Fibroblast of skin of right biceps (primary cell): Measurements from ENCODE around the gene NAV2.

Experiments used
- DNase-seq: peaks from one replicate; pipeline ENCODE4 v3.0.0-alpha.2; 2013

NAV2 gene

DNA sequence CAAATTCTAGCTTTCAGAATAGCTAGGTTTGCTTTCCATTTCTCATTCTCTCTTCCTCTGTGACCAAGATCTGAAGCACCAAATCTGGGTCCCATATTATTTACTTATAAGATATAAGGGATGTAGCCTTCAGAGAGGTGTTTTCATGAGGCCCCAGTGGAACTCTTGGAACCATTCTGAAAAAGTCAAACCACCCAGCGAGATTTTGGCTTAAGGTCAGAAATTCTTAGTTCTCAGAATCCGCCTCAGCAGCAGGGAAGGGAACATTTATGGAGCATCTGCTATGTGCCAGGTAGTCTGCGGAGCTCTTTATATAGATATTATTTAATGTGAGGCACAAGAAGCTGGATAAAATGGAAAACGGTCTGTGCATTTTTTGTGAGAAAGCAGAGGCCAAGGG is 6.3 kb downstream of the NAV2 start:
- DNase-seq, result no peak

DNA sequence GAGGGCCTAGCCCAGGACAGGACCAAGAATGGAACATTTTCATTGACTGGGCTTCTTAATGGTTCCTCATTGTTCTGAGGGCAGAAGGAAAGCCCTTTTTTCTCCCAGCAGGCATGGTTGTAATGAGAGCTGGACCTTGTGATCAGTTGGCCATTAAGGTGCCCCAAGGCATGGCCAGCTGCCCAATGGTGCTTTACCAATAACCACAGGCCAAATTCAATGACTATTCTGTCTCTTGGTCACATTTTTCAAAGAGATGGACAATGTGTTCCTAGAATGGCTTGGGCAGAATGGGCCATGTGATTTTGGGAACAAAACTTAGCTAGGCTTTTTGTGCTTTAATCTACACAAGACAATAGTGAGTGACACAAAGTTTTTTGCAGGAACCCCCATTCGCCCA is 7.3 kb downstream of the NAV2 start:
- no peak for DNase-seq

DNA sequence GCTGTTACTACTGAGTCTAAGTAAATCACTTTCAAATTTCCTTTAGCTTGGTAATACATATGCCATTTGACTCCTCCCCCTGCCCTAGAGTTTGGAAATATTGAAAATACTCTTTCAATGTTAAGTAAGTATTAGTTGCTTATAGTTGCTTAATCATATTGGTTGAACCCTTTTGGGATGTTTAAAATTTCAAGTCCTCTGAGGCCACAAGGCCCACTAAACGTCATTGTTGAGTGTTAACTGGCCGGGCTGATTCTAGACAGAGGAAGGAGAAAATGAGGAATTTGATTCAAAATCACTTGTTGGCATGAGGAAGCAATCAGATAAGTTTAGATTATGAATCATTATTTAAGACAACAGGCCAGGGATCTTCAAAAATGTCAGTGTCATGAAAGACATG is 8.5 kb downstream of the NAV2 start:
- DNase-seq, result no peak

DNA sequence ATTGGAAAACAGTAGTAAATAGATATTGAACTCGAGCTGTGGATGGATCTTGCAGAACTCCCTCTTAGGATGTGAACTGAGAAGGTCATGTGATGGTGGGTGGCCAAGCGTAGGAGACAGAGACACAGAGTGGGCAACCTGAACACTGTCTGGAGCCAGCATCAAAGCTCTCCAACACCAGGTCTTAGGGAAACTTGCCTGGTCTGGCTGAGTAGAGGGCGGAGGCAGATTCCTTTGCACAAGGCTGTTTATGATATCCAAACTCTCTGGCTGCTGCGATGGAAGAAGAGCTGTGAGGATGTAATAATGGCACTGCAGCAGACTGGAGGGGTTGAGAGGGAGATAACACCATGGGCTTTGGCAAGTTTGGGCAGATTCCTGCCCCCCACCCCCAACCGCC is 10.1 kb downstream of the NAV2 start:
- no peak for DNase-seq

DNA sequence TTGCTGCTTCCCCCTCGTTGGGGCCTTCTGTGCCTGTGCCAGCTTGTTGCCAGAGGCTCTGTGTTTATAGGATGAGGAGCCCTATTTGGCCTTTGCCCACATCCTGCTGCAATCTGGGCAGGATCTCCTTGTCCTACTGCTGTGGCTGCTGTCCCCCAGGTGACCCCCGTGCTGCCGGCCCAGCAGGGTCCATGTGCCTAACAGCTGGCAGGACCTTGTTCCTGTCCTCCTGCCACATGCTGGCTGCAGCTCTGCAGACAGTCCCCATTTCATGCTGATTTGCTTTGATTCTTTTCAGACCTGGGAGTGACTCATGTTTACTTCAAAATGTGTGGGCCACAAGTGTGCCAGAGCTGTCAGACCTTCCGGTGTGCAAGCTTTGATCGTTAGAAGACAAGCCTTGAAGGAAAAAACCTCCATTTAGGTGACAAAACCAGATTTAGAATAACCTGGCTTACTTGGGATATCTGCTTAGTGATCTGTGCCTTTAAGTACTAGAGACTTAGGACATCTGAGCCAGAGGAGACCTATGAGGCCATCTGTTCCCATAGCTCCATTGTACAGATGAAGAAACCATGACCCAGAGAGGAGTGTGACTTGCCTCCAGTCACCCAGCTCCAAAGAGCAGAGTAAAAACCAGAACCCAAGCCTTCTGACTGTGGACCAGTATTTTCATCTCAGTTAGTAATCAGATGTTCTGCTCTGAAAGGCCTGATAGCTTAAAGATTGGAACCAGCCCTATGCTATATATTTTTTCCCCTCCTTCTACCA is 11.1 kb downstream of the NAV2 start:
- peak; percentile 39 for DNase-seq

DNA sequence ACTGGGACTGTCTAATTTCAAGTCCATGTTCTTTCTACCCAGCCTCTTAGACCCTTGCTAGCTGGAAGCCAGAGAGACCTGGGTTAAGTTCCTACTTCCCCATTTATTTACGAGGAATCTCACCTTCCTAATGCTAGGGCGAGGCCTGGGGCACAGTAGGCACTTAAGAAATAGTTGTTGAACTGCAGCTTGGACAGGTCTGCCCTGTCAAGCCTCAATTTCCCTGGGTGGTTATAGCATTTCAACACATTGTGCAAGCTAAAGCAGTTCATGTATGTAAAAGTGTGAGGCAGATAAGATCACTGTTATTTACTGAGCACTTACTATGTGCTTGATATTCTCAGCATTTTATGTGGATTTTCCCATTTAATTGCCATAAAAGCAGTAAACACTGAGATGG is 12.1 kb downstream of the NAV2 start:
- no peak for DNase-seq

DNA sequence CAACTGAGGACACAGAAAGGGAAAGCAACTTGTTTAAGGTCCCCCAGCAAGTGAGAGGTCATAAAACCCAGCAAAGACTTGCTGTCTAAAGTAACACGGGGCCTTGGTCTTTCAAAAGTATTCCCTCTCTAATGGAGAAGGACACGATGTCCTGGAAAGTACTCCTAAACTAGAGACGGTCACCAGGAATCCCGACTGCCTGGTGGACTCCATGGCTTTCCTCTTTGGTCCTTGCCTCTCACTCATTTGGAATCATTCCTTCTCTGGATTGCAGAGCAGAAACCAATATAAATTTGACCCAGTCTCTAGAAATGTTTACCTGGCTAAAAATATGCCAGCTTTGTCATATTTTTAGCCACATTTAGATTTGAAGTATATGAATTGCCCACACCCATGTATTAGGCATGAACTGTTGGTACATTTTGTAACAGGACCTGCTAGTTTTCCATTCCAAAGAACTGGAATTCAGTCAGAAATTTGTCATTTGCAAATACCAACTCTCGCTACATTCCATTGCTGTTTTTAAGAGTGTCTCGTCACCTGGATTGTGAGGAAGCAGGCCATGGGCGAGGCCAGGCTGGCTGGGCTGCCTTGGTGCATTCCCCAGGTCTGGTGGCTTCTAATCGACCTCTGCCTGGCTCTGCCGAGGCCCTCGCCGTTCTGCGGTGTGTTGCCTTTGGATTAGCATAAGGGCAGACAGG is 12.9 kb downstream of the NAV2 start:
- no peak for DNase-seq

DNA sequence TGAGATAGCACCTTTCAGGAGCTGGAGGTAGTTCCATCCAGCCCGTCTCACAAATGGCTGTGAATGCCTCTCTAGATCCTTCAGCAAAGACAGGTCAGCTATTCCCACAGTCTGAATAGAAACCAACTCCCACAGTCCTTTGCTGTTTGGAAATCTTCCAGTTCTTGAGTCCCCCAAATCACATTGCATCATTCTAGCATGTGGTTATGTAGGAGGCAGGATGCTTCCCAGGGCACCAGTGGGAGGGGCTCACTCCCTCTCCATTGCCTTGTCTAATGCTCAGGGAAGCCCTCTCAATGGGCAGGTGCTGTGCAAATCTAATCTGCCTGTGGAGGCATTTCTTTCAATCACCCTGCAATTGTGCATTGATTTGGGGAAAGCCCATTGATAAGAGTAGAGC is 14.6 kb downstream of the NAV2 start:
- peak; percentile 70 for DNase-seq

DNA sequence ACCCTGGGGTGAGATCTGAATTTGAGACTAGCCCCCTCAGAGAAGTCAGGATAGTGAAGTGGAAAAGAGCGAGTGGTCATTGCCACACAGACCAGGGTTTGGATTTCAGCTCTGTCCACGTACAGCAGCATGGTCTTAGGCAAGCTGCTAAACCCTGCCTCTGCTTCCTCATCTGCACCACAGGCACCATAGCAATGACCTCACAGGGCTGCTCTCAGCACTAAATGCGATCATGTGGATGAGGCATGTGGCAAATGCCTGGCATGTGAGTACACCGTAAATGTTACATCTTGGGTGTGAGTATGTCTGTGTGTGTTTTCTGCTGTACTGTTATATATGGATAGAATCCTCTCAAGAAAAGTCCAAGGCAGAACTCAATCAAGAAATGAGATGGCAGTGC is 15.8 kb downstream of the NAV2 start:
- peak; percentile 70 for DNase-seq

DNA sequence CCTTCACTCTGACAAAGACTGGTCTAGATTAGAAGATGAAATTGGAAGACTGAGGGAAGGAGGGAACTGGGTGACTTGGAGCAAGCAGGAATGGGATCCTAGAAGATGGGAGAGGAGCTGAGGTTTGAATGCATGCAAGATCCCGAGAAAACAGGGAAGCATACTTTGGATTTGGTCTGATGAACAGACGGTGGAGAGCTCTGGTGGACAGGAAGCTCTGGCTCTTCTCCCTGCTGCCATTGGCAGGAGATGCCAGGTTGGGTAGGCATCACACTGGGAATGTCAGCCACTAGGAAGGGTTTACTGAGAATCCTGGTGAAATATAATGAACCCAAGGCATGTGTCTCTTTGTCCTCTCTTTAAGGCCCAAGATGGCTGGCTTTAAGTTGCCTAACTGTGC is 16.5 kb downstream of the NAV2 start:
- no peak for DNase-seq

DNA sequence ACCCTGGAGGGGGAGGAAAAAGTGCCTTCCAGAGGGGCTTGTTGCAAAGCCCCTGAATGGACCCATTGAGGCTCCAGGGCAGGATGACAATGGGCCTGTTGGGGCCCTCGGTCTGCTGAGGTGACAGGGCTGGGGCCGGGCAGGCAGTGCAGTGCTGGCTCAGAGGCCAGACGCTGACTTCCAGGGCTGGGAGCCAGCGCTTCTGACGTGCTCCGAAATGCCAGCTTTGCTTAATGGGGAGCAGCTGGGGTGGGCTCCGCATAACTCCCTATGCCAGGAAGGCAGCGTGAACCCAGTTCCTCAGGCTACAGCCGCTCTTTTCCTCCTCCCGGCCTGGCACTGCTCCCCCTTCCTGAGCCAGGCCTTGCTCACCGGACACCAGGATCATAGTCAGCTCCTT is 17.7 kb downstream of the NAV2 start:
- DNase-seq, result no peak

DNA sequence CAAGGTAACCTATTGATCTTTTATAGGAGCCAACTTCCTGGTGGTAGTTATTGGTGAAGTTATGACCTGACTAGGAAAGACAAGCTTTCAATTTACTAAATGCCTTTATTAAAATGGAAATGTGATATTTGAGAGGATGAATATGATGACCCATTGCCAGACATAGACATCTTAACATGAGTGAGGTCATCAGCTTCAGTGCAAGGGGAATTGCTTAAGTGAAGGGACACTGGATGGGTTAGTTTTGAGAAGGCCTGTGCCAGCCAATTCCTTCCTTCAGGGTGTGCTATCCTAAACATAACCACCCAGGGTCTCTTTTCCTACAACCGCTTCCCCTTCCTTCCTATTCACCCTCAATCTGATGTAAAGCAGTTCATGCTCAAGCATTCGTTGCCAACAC is 21.5 kb downstream of the NAV2 start:
- DNase-seq, result no peak

DNA sequence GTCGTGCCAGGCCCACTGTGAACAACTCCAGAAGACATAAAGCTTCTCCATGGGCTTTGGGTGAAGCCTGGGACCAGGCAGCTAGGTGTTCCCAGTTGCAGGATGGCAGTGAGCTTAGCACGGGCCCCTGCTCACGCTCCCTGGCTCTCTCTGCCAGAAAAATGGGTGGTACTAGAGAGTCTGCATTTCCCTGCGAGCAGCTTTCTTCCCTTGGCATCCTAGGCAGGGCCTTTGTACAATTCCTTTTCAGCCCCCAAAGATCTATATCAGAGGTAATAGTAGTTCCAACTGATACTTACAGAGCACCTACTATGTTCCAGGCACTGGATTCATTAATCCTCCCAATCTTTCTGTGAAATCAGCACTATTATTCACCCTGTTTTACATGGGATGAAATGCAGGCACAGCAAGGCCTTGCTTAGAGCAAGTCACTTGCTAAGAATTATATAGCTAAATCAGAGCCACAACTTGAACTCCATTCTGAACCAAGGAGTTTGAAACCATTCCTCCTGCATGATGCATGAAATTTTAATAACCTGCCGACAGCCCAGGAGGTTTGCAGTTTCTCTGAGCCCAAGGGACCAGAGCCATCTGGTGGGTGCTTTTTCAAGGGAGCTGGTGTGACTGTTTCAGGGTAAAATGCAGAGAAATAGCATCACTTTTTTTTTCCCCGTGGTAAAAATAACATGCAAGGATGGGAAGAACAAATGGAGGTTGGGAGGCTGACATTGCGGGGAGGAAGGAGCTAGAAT is 22.7 kb downstream of the NAV2 start:
- DNase-seq, result peak; percentile 80

DNA sequence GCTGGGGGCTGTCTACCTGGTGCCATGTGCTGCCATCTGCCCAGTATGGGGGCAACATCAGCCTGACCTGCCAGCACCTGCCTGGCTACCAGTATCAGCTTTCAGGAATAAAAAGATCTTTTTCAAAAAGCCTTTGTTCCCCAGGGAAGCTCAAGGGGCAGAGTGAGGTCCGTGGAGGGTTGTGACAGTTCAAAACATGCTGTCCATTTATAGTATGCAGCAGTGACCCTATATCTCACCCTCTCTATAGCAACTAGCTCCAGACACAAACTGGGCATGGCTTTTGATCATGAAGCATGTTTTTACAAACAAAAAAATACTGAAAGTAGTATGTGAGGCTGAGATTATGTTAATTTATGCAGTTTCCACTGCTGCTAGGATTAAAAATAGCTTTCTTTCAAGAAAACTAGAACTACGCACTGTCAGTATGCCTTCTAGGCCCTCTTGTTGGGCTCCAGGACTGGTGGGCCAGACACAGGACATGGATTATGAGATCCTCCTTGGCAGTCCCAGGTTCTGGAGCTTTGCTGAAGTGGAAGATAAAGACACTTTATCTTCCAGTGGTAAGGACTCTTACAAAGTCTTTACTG is 23.4 kb downstream of the NAV2 start:
- no peak for DNase-seq

DNA sequence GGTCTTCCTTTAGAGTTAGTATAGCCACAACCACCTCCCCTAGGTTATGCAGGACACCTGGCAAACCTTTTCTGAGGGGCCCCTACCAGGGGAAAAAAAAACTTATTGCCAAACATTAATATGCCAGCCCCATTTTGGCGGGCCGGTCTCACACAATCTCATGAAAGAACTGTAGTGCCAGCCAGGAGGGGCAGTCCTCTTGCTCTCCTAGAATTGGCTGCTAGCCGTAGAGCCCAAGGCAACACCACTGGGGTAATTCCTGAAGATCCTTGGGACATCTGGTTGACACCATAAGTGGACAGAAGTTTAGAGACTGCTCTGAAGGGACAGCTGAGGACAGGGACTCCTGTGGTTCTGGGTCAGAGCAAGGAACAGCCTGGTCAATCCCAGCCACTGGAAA is 24.2 kb downstream of the NAV2 start:
- no peak for DNase-seq

DNA sequence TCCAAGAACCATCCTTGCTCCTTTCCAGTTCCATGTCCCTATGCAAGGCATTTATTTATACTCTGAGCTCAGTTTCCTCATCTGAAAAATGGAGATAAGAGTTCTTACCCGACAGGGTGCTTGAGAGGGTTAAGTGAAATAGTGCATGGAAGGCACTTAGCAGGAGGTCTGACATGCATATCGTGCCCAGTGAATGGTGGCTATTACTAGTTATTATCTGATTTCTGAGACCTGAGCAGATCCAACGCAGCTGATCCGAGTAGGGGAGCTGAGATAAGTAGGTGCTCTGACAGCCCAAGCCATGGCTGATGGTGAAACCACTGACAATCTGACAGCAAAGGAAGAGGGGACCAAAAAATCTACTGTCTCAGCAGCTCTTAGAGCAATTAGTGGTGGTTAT is 24.9 kb downstream of the NAV2 start:
- no peak for DNase-seq

DNA sequence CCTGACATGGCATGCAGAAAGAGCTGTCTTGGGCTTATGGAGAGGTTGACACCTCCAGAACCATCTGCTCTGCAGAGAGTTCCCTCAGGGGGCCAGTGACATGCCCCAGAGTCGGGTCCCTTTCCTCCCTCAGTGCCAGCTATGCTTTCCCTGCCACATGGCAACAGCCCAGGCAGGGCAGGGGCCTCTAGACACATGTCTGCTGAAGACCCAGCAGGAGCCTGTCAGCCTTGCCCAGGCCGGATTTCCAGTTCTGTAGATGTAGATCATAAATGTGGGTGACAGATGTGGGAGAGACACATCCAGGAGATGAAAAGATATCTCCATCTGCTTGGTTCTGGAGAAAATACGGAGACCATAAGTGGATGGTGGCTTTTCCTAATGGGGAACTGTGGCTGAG is 25.5 kb downstream of the NAV2 start:
- no peak for DNase-seq

DNA sequence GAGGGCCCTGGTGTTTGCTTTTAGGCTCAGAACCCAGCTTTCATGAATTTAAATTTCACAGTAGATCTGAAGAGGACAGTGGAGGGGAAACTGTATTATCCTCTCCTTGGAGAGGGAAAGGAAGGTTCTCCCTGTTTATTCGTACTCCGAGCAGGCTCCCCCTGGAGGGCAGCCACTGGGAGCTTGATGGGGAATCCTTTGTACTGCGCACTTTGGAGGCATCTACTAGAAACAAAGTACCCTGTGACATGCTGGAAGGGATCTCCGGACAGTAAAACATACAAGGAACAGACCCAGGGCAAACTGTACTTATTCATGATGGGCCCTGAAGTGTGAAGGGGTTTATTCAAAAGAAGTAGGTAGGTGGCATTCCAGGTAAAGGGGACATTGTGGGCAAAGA is 27.2 kb downstream of the NAV2 start:
- DNase-seq, result peak; percentile 21

DNA sequence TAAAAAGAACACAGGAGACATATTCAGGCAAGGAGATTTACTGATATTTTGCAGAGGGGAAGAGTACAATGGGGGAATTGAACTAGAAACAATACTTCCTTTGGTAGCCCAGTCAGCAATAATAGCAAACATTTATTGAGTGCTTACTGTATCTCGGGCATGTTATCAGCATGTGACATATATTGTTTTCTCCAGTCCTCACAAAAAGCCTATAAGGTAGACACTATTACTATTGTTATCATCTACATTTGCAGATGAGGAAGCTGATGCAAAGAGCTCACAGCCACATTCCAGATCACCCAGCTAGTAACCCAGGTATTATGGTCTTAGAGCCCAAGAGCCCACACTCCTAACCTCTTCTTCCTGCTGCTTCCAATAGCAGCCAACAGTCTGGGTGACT is 27.9 kb downstream of the NAV2 start:
- DNase-seq, result no peak

DNA sequence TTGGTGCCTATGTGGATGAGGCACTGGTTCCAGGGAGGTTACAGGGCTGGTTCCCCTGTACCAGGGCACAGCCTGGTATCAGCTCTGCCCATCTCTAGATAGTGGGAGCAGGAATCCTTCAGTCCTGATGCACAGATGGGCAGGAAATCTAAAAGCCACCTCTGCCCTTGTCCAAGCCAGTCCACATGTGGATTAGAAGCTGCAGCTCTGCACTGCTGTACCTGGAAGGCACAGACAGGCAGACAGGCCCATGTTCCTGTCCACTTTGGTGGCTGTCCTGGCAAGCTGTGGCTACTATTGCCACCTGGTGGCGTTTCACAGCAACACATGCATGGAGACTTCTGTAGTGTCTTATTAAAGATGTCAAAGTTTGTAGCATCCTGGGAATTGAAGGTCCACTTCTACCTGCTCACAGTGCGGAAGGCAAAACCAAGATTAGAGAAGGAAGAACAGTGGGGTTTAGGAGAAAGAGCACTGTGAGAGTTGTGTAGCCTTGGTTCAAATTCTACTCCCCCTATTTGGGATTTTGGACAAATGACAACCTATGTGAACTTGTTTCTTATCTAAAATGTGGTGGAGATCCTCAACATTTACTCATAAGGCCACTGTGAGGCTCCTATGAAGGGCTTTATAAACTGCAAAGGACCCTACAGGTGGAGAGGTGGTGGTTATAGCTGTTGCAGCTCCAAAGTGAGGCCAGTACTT is 30.1 kb downstream of the NAV2 start:
- peak; percentile 69 for DNase-seq

DNA sequence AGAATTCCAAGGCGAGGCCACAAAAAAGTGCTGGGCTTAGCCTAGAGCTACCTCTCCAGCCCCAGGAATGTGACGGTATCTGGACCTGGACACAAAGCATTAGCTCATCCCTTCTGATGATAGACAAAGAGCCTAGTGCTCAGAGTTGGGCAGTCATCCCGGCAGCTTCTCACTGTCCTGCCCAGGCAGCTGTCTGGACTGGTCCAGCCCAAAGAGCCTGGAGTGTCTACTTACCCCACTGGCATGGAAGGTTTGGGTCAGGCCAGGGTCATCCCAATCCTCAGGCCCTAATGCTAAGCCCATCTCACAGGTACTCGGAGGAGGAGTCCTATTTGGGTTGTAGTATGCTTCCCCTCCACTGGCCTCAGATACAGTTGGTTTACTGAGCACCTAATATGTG is 31.0 kb downstream of the NAV2 start:
- no peak for DNase-seq

DNA sequence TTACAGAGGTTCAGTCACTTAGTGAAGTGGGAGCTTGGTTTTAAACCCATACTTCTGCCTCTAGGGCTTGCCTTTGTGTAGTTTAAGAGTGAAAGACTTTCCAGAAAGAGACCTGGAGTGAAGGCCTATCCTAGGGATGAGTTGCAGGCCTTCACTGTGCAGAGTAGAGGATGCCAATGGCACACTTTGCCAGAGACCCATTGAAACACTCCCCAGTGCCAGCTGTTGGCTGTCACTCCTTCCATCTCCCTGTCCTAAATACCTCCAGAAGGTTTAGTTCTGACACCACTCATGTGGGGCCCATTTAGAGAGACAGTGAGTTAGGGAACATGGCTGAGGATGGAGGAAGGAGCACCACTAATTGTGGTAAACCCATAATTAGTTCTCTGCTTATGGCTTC is 31.5 kb downstream of the NAV2 start:
- no peak for DNase-seq

DNA sequence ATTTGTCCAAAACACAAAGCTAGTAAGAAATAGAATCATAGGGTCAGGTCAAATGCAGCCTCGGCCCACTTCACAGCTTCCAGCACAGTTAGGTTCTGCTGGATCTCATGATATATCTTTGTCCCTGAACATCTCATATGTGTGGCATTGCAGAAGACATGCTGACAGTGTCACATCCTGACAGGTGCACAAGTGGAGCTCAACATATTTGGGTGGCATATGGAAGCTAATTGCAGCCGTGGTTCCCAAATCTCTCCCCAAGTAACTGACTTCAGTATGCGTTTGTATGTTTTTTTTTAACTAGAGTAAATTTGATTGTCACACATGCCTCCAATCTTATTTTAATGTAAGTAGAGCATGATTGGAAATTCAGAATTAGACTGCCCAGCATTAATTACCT is 33.4 kb downstream of the NAV2 start:
- DNase-seq, result no peak
